ENCODE results near the gene CNTF. TPM values are rescaled to one million over a fixed set of nuclear protein-coding genes. Genes with fewer than 3 reads are reported as not detected.

Gene CNTF
- total and polyA plus RNA-seq, 2 experiments from 2014 or later, result 3.1 TPM; not detected in 1

DNA sequence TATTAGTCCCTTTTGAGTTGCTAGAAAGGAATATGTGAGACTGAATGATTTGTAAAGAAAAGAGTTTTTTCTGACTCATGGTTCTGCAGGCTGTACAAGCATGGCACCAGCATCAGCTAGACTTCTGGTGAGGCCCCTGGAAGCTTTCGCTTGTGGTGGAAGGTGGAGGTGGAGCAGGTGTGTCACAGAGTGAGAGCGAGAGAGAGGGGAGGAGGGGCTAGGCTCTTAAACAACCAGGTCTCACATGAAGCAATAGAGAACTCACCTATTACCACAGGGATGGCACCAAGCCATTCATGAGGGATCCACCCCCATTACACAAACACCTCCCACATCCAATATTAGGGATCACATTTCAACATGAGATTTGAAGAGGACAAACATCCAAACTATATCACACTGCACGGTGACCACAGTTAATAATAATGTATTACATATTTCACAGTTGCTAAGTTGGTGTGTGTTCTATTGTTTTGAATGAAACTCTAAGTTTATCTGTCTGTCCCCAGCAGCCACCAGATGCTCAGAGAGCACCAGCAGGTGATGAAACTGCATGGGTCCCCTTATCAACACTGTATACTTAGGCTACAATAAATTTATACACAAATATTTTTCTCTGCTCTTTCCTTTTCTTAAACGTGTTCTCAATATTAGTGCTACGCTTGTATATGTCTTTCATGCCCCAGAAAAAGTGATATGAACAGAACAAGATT lies 29.5 kb upstream of the CNTF start:
- Histone ChIP-seq H3K4me1 (ENCODE audit: insufficient read depth) (peaks cover 10% of the 10 kb centered on the region), H3K9me3 (ENCODE audit: low read depth) (no peaks in the 10 kb centered on the region), H3K4me3 (no peak overlapping the region), H3K27me3 (no peaks in the 10 kb centered on the region), H3K79me2 (peaks cover 100% of the 10 kb centered on the region), H3K36me3 (replicated peaks; ENCODE audit: insufficient read depth, low read depth) (no peaks in the 10 kb centered on the region), H3K9me2 (replicated peaks; ENCODE audit: insufficient read depth) (no peaks in the 10 kb centered on the region), H4K20me1 (ENCODE audit: insufficient read depth, poor library complexity, severe bottlenecking) (peaks cover 22% of the 10 kb centered on the region), H3K27ac (no peak overlapping the region), H3K4me2 (no peak overlapping the region), H2AFZ (no peak overlapping the region)
- TF ChIP-seq EZH2phosphoT487 (IDR thresholded peaks at IDR 0.05; ENCODE audit: low read depth, severe bottlenecking, unreplicated experiment) (no peak), EZH2 (IDR thresholded peaks at IDR 0.05; ENCODE audit: borderline replicate concordance) (no peak)
- TF ChIP-seq, protein P1, sequence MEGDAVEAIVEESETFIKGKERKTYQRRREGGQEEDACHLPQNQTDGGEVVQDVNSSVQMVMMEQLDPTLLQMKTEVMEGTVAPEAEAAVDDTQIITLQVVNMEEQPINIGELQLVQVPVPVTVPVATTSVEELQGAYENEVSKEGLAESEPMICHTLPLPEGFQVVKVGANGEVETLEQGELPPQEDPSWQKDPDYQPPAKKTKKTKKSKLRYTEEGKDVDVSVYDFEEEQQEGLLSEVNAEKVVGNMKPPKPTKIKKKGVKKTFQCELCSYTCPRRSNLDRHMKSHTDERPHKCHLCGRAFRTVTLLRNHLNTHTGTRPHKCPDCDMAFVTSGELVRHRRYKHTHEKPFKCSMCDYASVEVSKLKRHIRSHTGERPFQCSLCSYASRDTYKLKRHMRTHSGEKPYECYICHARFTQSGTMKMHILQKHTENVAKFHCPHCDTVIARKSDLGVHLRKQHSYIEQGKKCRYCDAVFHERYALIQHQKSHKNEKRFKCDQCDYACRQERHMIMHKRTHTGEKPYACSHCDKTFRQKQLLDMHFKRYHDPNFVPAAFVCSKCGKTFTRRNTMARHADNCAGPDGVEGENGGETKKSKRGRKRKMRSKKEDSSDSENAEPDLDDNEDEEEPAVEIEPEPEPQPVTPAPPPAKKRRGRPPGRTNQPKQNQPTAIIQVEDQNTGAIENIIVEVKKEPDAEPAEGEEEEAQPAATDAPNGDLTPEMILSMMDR (IDR thresholded peaks at IDR 0.05; ENCODE audit: poor library complexity), result no peak
- 88% methylated on average over 5 of the region's 5 CpGs for WGBS (ENCODE audit: low lambda C conversion rate, missing lambda C conversion rate)
- peak; percentile 13 for DNase-seq (ENCODE audit: low spot score)

DNA sequence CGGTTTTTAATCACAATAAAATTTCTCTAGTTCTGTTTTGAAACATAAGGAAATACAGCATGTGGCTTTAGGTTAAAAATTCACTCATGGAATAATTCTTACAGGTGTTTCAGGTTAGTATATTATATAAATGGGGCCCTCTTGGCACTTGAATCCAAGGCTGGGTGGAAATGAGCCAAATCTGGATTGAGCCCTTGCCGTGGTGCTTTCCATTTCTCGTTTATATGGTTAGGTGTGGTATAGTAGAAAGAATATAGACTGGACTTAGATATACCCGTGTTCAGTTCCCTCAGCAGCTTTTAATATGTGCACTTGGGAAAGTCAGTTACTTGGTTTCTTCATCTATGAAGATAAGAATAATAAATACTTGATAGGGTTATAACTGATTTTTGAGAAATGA lies 27.6 kb upstream of the CNTF start:
- Histone ChIP-seq H3K4me1 (ENCODE audit: insufficient read depth) (peaks cover 10% of the 10 kb centered on the region), H3K4me2 (no peak overlapping the region), H3K27me3 (no peaks in the 10 kb centered on the region), H3K9me3 (ENCODE audit: low read depth) (no peaks in the 10 kb centered on the region), H3K79me2 (peaks cover 100% of the 10 kb centered on the region), H3K27ac (no peak overlapping the region), H4K20me1 (ENCODE audit: insufficient read depth, poor library complexity, severe bottlenecking) (peaks cover 28% of the 10 kb centered on the region), H3K4me3 (no peak overlapping the region), H3K9me2 (replicated peaks; ENCODE audit: insufficient read depth) (no peaks in the 10 kb centered on the region), H2AFZ (no peak overlapping the region), H3K36me3 (replicated peaks; ENCODE audit: insufficient read depth, low read depth) (no peaks in the 10 kb centered on the region)
- DNase-seq (ENCODE audit: low spot score), result no peak
- TF ChIP-seq EZH2 (IDR thresholded peaks at IDR 0.05; ENCODE audit: borderline replicate concordance) (no peak), EZH2phosphoT487 (IDR thresholded peaks at IDR 0.05; ENCODE audit: low read depth, severe bottlenecking, unreplicated experiment) (no peak)
- TF ChIP-seq, protein P1 (IDR thresholded peaks at IDR 0.05; ENCODE audit: poor library complexity), result no peak
- WGBS (ENCODE audit: low lambda C conversion rate, missing lambda C conversion rate), result 95% methylated on average over 4 of the region's 4 CpGs

DNA sequence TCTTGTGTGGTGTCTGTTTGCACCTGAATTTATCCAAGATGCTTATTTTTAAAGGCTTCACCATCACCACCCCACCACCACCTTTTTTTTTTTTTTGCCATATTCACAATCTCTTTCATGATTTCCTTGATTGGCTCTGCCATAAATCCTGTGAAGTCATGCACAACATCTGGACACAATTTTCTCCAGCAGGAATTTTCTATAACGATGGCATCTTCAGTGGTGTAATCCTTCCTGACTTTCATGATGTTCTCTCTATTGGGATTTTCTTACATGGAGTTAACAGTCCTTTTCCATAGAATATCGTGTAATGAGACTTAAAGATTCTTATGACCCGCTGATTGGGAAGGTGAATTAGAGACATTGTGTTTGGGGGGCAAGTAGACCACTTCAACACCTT lies 25.8 kb upstream of the CNTF start:
- no peaks in the 10 kb centered on the region for H3K36me3 ChIP-seq (replicated peaks; ENCODE audit: insufficient read depth, low read depth)
- H3K9me2 ChIP-seq (replicated peaks; ENCODE audit: insufficient read depth), result no peaks in the 10 kb centered on the region
- H3K27me3 ChIP-seq, result no peaks in the 10 kb centered on the region
- no peaks in the 10 kb centered on the region for H3K9me3 ChIP-seq (ENCODE audit: low read depth)
- H4K20me1 ChIP-seq (ENCODE audit: insufficient read depth, poor library complexity, severe bottlenecking), result peaks cover 40% of the 10 kb centered on the region
- WGBS (ENCODE audit: low lambda C conversion rate, missing lambda C conversion rate), result 77% methylated on average over 3 of the region's 3 CpGs
- no peak overlapping the region for H2AFZ ChIP-seq
- TF ChIP-seq, protein P1 (IDR thresholded peaks at IDR 0.05; ENCODE audit: poor library complexity), result no peak
- no peak for TF ChIP-seq EZH2 (IDR thresholded peaks at IDR 0.05; ENCODE audit: borderline replicate concordance)
- TF ChIP-seq EZH2phosphoT487 (IDR thresholded peaks at IDR 0.05; ENCODE audit: low read depth, severe bottlenecking, unreplicated experiment), result no peak
- H3K4me2 ChIP-seq, result no peak overlapping the region
- H3K27ac ChIP-seq, result no peak overlapping the region
- H3K4me3 ChIP-seq, result no peak overlapping the region
- no peak for DNase-seq (ENCODE audit: low spot score)
- peaks cover 100% of the 10 kb centered on the region for H3K79me2 ChIP-seq
- H3K4me1 ChIP-seq (ENCODE audit: insufficient read depth), result peaks cover 10% of the 10 kb centered on the region
